Heart left ventricle (tissue), 13 donors: Measurements from ENCODE around the gene KCNH3.

Experiments used
- CTCF ChIP-seq, 12 donors: fragments of 200-600 bp; sonication (generic) in 4 of 12; IDR thresholded peaks; one replicate each; pipeline versions ENCODE4 v1.5.0 to v1.8.0; 2018 to 2022; ENCODE audit warnings: antibody characterized with exemption in 12 of 12, mild to moderate bottlenecking in 5 of 12
- POLR2A ChIP-seq, 2 donors: fragments of 450-650 bp; IDR thresholded peaks; one replicate each; pipeline ENCODE4 v1.6.1; 2017; ENCODE audit warnings: antibody characterized with exemption in 2 of 2, mild to moderate bottlenecking in 2 of 2, moderate library complexity in 2 of 2
- donor health status: ischemic (EF 13 %, LVEDD 7.1; RV severe dilation, severe dysfunction).
- donor health status: DM: no; HTN: yes; CAD: no.
- donor health status: DM: no; HTN: no; CAD: no.
- donor health status: ischemic (EF 25% LVEDD 6.9; RV normal size, moderate dysfunction).
- donor health status: ischemic (EF 25% LVEDD 5.7; RV mildly dilated, moderate dysfunction).
- donor health status: ischemic (EF 35%, LVEDD 5.7; RV mildly dilated, moderate dysfunction).
- donor health status: nonischemic (EF 11% LVEDD 7.7; RV severe dilation, severe dysfunction).
- donor health status: DM: yes; HTN: yes; CAD: no.
- donor health status: PGD.
- donor health status: ischemic (EF 29% LVEDD 5.4; RV normal size, mild dysfunction).
- donor health status: nonischemic (EF 23%, LVEDD 6.1; RV moderate dilation, normal function).

- TF ChIP-seq CTCF (IDR thresholded peaks at IDR 0.05) (no peak), POLR2A (IDR thresholded peaks at IDR 0.05) (no peak)
Observed at GRCh38 chr12:49548481-49548821, 9.6 kb downstream of the KCNH3 start.
